Type B pancreatic cell (in vitro differentiated cells): ENCODE data around the gene TENM4. TPM values are rescaled to one million over a fixed set of nuclear protein-coding genes. Genes with fewer than 3 reads are reported as not detected.

Source experiments
- DNase-seq: peaks from one replicate; pipeline ENCODE4 v3.0.0; 2021; ENCODE audit warnings: mixed read lengths; ENCODE audit not compliant: unreplicated experiment; ENCODE audit errors: extremely low spot score
- H3K27ac Mint-ChIP-seq: 2 replicates; pipeline ENCODE4 v1.8.0; 2021; ENCODE audit warnings: mild to moderate bottlenecking, mixed read lengths
- H3K27me3 Mint-ChIP-seq: 2 replicates; pipeline ENCODE4 v1.8.0; 2021; ENCODE audit warnings: mixed read lengths
- H3K36me3 Mint-ChIP-seq: 2 replicates; pipeline ENCODE4 v1.8.0; 2021; ENCODE audit warnings: mixed read lengths
- H3K4me1 Mint-ChIP-seq: one replicate; pipeline ENCODE4 v1.8.0; 2021; ENCODE audit warnings: mixed read lengths; ENCODE audit not compliant: unreplicated experiment
- H3K4me3 Mint-ChIP-seq: 2 replicates; pipeline ENCODE4 v1.8.0; 2021; ENCODE audit warnings: mild to moderate bottlenecking, mixed read lengths
- H3K9me3 Mint-ChIP-seq: 2 replicates; pipeline ENCODE4 v1.8.0; 2021; ENCODE audit warnings: mixed read lengths
- CTCF ChIP-seq: fragments of 200-600 bp; sonication (generic); conservative IDR thresholded peaks from 2 replicates; pipeline ENCODE4 v1.5.0; 2021; ENCODE audit warnings: antibody characterized with exemption, mild to moderate bottlenecking
- total RNA-seq: library from RNA; stranded (reverse); gene quantifications from 2 replicates; pipeline ENCODE4 v1.2.1, GENCODE V29; 2021; ENCODE audit warnings: low replicate concordance

The TENM4 gene
- total RNA-seq, 1 donor from 2014 or later = 156 TPM

GRCh38 chr11:79427126-79427525 lies 13.7 kb downstream of the TENM4 start:
- no peak for DNase-seq
- Mint-ChIP-seq H3K4me1 (peaks cover 27% of the 10 kb centered on the region), H3K4me3 (no peak overlapping the region), H3K27ac (no peak overlapping the region), H3K36me3 (peaks cover 11% of the 10 kb centered on the region), H3K9me3 (no peaks in the 10 kb centered on the region), H3K27me3 (no peaks in the 10 kb centered on the region)
- no peak for TF ChIP-seq CTCF

GRCh38 chr11:79425463-79425862 lies 15.4 kb downstream of the TENM4 start:
- no peaks in the 10 kb centered on the region for H3K27me3 Mint-ChIP-seq
- TF ChIP-seq CTCF = no peak
- no peak overlapping the region for H3K27ac Mint-ChIP-seq
- H3K9me3 Mint-ChIP-seq = no peaks in the 10 kb centered on the region
- no peak for DNase-seq
- H3K36me3 Mint-ChIP-seq = peaks cover 11% of the 10 kb centered on the region
- H3K4me1 Mint-ChIP-seq = peaks cover 33% of the 10 kb centered on the region
- no peak overlapping the region for H3K4me3 Mint-ChIP-seq

- Mint-ChIP-seq H3K9me3 (no peaks in the 10 kb centered on the region), H3K27me3 (no peaks in the 10 kb centered on the region), H3K4me1 (peaks cover 29% of the 10 kb centered on the region), H3K36me3 (peaks cover 12% of the 10 kb centered on the region), H3K4me3 (no peak overlapping the region), H3K27ac (no peak overlapping the region)
- TF ChIP-seq CTCF = no peak
- DNase-seq = no peak
Measured at GRCh38 chr11:79423736-79424135, 17.1 kb downstream of the TENM4 start.

DNA sequence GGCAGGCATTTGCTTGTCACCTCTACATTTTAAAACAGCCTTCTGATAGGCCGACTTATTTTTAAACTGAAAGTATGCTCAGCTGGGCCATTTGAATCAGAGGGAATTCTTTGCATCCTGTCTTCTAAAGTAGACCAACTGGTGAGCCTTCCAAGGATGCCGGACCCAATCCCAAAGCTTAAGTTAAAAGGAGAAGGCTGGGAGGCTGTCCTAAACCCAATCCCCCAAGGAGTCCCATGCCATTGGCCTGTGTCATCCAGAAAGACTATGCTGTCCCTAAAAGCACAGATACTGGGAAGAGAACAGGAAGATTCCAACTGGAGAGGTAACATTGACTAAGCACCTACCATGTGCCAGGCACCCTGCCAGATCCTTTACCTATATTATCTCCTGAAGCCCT lies 18.0 kb downstream of the TENM4 start:
- TF ChIP-seq CTCF = no peak
- Mint-ChIP-seq H3K27ac (no peak overlapping the region), H3K4me1 (peaks cover 23% of the 10 kb centered on the region), H3K9me3 (no peaks in the 10 kb centered on the region), H3K27me3 (no peaks in the 10 kb centered on the region), H3K36me3 (peaks cover 19% of the 10 kb centered on the region), H3K4me3 (no peak overlapping the region)
- no peak for DNase-seq

- H3K27ac Mint-ChIP-seq = no peak overlapping the region
- peaks cover 2% of the 10 kb centered on the region for H3K9me3 Mint-ChIP-seq
- H3K36me3 Mint-ChIP-seq = peaks cover 26% of the 10 kb centered on the region
- H3K4me1 Mint-ChIP-seq = peaks cover 23% of the 10 kb centered on the region
- DNase-seq = no peak
- TF ChIP-seq CTCF = no peak
- H3K27me3 Mint-ChIP-seq = no peaks in the 10 kb centered on the region
- H3K4me3 Mint-ChIP-seq = no peak overlapping the region
Measured at GRCh38 chr11:79421820-79422219, 19.0 kb downstream of the TENM4 start.

- H3K4me3 Mint-ChIP-seq = no peak overlapping the region
- DNase-seq = no peak
- no peak for TF ChIP-seq CTCF
- peaks cover 34% of the 10 kb centered on the region for H3K4me1 Mint-ChIP-seq
- H3K27me3 Mint-ChIP-seq = no peaks in the 10 kb centered on the region
- H3K36me3 Mint-ChIP-seq = peaks cover 29% of the 10 kb centered on the region
- no peak overlapping the region for H3K27ac Mint-ChIP-seq
- peaks cover 6% of the 10 kb centered on the region for H3K9me3 Mint-ChIP-seq
Measured at GRCh38 chr11:79419120-79419519, 21.7 kb downstream of the TENM4 start.
